HUES64 (cell line): ENCODE data around the gene MTMR4.
"Not testable (repeated sequence)": the region's sequence is repeated elsewhere in the genome, so short reads cannot be mapped to it uniquely, and the experiment has no call there.

ENCODE experiments used
- H3K27ac ChIP-seq: 2 replicates; pipeline ENCODE4 v1.7.0; 2013; ENCODE audit warnings: low read depth, low read length, inconsistent platforms
- H3K27me3 ChIP-seq: 2 replicates; pipeline ENCODE4 v1.6.1; 2013; ENCODE audit warnings: mild to moderate bottlenecking, low read length; ENCODE audit not compliant: insufficient read depth
- H3K36me3 ChIP-seq: 2 replicates; pipeline ENCODE4 v1.6.1; 2013; ENCODE audit warnings: mild to moderate bottlenecking, low read length; ENCODE audit not compliant: insufficient read depth
- H3K4me1 ChIP-seq: 2 replicates; pipeline ENCODE4 v1.6.1; 2013; ENCODE audit warnings: mild to moderate bottlenecking, low read length, moderate library complexity; ENCODE audit not compliant: insufficient read depth
- H3K4me3 ChIP-seq: 2 replicates; pipeline ENCODE4 v1.5.1; 2013; ENCODE audit warnings: mild to moderate bottlenecking, low read length, moderate library complexity
- H3K9ac ChIP-seq: 2 replicates; pipeline ENCODE4 v1.6.1; 2013; ENCODE audit warnings: mild to moderate bottlenecking, low read depth, low read length
- H3K9me3 ChIP-seq: 2 replicates; pipeline ENCODE4 v1.6.1; 2013; ENCODE audit warnings: low read depth, low read length; ENCODE audit not compliant: insufficient read depth
- WGBS: fragments of 150-250, 120-280 bp; methylation state at CpG from one replicate; pipeline ENCODE4 v1.1.7; 2013; ENCODE audit warnings: missing lambda C conversion rate; 5-methylcytosine and 5-hydroxymethylcytosine counted together

MTMR4 gene

DNA sequence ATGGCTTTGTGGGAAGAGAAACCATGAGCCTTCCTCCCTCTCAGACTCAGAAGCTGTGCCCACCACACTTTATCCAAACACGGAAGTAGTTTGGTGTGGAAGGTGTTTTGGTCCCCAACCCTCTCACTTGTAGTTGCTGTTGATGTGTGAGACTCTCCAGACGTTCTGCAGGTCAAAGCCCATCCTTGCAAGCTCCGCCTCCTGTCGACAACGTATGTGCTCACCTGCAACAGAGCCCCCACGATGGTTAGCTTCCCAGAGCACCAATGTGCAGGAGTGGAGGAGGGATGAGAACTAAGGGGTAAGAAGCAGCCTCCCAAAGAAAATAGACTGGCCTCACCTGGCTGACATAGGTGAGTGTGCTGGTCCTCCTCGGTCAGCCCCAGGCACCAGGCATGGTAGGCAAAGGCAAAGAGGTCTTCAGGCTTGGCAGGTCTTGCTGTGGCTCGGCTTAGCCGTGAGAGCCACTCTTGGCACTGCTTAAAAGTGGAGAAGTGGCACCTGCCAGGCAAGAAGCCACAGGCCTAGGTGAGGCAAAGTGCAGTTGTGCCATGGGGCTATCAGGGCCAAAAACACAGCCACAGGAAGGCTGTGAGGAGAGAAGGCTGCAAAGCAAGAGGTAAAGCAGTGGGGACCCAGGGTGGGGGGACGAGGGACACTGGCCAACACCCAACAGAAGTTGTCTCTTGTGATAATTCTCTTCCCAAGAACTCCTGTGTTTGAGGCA lies 5.9 kb downstream of the MTMR4 start:
- Histone ChIP-seq H3K36me3 (peaks cover 91% of the 10 kb centered on the region), H3K27ac (no peak overlapping the region)
- 93% methylated on average over 9 of the region's 10 CpGs for WGBS

DNA sequence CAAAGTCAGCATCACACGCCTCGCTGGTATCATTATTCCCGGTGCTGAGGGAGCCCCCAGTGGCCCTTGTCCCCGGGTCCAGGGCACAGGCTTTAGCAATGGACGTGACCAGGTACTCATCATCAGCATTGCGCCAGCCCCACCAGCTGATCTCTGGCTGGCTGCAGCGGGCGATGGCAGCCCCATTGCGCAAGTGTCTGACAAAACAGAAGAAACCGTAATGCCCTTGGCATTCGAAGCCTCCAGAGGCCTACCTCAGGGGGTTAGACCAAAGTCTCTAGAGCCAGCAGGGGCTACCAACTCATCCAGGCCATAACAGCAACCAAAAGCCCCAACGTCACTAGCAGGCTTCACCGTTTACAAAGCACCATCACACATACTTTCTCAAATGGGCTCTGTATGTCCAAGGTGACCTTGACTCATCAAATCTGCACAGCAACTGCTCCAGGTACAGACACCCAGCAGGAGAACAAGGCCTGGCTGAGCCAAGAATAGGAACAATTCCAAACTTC lies 7.3 kb downstream of the MTMR4 start:
- no peaks in the 10 kb centered on the region for H3K9me3 ChIP-seq
- no peak overlapping the region for H3K27ac ChIP-seq
- H3K4me3 ChIP-seq = no peak overlapping the region
- WGBS = 95% methylated on average over 13 of the region's 13 CpGs
- no peak overlapping the region for H3K9ac ChIP-seq
- H3K4me1 ChIP-seq = no peaks in the 10 kb centered on the region
- H3K27me3 ChIP-seq = no peaks in the 10 kb centered on the region
- peaks cover 100% of the 10 kb centered on the region for H3K36me3 ChIP-seq

More for the DNA sequence above, 5.9 kb downstream of the MTMR4 start:
- H3K4me1 ChIP-seq = peaks cover 6% of the 10 kb centered on the region; the same call in 1 of the 2 replicates
- no peaks in the 10 kb centered on the region for H3K27me3 ChIP-seq
- H3K9me3 ChIP-seq = no peaks in the 10 kb centered on the region
- H3K4me3 ChIP-seq = no peak overlapping the region
- H3K9ac ChIP-seq = no peak overlapping the region

DNA sequence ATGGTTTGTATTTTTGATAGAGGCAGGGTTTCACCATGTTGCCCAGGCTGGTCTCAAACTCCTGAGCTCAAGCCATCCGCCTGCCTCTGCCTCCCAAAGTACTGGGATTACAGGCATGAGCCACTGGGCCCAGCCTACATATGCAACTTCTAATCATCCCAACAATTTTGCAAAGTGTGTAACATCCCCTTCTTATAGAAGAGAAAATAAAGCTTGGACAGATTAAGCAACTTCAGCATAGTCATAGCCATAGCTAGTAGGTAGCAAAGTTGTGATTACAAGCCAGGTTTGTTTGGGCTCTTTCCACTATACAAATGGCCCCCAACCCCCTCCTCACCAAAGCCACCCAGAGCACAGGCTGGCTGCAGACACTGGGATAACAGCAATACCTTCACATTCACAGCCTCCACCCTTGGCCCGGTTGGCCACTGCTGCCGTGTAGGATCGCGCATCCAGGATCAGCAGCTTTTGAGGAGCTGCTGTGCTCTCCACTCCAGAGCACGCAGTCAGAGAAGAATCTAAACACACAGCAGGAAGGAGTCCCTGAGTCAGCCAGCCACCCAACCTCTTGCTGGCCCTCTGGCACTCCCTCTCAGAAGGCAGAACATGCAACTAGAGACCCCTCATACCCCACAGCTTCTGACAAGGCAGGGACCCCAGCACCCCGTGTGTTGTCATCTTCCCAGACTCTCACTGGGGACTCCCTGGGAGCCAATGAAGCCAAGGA lies 7.9 kb downstream of the MTMR4 start:
- 95% methylated on average over 7 of the region's 7 CpGs for WGBS
- Histone ChIP-seq H3K4me3 (no peak overlapping the region), H3K36me3 (peaks cover 100% of the 10 kb centered on the region), H3K4me1 (no peaks in the 10 kb centered on the region), H3K9me3 (no peaks in the 10 kb centered on the region), H3K9ac (no peak overlapping the region), H3K27ac (no peak overlapping the region), H3K27me3 (no peaks in the 10 kb centered on the region)

DNA sequence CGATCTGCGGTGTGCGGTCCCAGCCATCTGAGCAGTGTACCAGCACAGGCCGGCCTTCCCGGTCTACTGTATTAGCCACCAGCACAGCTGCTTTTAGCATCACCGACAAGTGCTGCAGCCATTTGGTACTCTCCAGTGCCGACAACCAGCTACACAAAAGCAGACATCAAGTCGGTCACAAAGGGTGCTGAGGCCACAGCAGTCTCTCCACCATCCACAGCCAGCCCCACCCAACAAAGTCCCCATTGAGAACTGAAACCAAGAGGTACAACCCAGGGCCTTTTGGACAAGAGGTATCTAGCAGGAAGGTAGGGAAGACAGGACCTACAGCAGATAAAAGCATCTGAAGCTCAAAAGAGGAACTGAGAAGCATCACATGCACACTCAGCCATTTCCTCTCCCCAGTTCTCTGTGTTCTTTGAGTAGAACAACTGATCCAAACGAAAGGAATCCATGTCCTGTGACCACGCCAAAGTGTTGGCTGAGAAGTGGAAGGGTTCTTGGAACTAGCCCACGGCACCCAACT lies 9.5 kb downstream of the MTMR4 start:
- 94% methylated on average over 10 of the region's 11 CpGs for WGBS
- no peaks in the 10 kb centered on the region for H3K9me3 ChIP-seq
- no peak overlapping the region for H3K27ac ChIP-seq
- H3K27me3 ChIP-seq = no peaks in the 10 kb centered on the region
- H3K9ac ChIP-seq = no peak overlapping the region
- H3K4me3 ChIP-seq = no peak overlapping the region
- H3K36me3 ChIP-seq = peaks cover 99% of the 10 kb centered on the region
- H3K4me1 ChIP-seq = no peaks in the 10 kb centered on the region

DNA sequence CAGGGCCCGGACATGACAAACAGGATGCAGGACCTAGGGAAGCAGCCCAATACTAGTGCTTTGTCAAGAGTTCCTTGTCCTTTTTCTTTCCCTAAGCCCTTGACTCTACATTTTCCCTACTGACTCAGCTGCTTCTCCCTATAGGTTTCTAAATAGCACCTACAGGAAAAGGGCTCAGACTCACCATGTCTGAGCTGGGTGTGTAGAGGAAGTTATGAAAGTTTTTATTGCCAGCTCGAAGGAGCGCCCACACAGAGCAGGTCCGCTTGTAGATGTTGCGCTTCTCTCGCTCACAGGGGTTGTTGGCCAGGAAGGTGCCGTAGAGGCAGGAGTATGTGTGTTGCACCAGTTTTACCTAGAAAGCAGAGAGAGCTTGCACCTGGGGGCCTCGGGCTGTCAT lies 10.6 kb downstream of the MTMR4 start:
- no peaks in the 10 kb centered on the region for H3K9me3 ChIP-seq
- 96% methylated on average over 8 of the region's 8 CpGs for WGBS
- H3K27ac ChIP-seq = no peak overlapping the region
- H3K4me3 ChIP-seq = no peak overlapping the region
- no peaks in the 10 kb centered on the region for H3K27me3 ChIP-seq
- H3K9ac ChIP-seq = no peak overlapping the region
- peaks cover 95% of the 10 kb centered on the region for H3K36me3 ChIP-seq
- no peaks in the 10 kb centered on the region for H3K4me1 ChIP-seq

DNA sequence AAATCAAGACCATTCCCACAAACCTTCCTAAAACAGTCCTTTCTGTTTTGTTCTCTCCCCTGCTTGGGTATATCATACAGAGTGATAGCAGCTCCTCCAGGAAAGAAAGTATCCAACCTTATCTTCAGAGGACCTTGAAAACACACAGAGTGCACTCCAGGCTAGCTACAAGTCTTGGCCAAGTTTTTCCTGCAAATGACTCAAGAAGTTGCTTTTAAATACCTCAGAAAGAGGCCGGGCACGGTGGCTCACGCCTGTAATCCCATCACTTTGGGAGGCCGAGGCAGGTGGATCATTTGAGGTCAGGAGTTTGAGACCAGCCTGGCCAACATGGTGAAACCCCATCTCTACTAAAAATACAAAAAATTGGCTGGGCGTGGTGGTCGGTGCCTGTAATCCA lies 11.3 kb downstream of the MTMR4 start:
- H3K36me3 ChIP-seq = peaks cover 93% of the 10 kb centered on the region
- H3K4me3 ChIP-seq = not testable (repeated sequence)
- 97% methylated on average over 6 of the region's 6 CpGs for WGBS

DNA sequence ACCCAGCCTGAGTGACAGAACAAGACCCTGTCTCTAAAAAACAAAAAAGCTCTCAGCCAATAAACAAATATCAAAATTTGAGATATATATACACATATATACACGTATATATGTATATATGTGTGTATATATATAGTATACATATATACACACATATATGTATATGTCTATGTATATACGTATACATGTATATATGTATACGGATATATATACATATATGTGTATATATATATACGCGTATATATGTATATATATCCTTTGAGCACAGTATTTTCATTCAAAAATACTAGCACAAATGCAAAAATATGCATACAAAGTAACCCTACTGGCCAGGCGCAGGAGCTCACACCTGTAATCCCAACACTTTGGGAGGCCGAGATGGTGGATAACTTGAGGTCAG lies 13.0 kb downstream of the MTMR4 start:
- Histone ChIP-seq H3K27ac (no peak overlapping the region), H3K9ac (no peak overlapping the region), H3K27me3 (no peaks in the 10 kb centered on the region), H3K9me3 (no peaks in the 10 kb centered on the region), H3K4me1 (no peaks in the 10 kb centered on the region), H3K36me3 (peaks cover 93% of the 10 kb centered on the region), H3K4me3 (no peak overlapping the region)
- 94% methylated on average over 2 of the region's 7 CpGs for WGBS

More for the DNA sequence above, 11.3 kb downstream of the MTMR4 start:
- H3K4me1 ChIP-seq, H3K27ac ChIP-seq, H3K27me3 ChIP-seq, H3K9ac ChIP-seq, H3K9me3 ChIP-seq: not testable (repeated sequence)

DNA sequence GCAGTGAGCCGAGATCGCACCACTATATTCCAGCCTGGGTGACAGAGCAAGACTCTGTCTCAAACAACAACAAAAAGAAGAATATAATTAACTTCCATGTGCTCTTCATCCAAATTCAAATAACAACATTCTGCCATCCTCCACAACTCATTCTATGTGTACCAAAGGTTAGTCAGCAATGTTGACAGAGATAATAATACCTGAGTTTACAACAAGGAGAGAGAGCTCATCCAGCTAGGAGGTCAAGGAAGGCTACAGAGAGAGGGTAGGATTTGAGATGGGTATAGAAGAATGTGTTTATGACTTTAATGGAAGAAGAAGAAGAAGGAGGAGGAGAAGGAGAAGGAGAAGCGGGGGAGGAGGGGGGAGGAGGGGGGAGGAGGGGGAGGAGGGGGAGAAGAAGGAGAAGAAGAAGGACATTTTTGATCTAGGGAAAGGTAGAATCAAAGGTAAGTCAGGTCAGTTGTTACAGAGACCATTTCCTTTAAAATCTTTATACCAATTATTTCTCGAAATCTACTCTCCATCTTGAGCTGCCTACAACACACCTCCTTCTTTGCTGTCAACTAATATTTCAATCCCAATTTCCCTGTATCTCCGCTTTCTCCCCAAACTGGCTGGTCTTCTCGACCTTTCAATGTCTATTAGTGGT lies 16.1 kb downstream of the MTMR4 start:
- Histone ChIP-seq H3K9ac (no peak overlapping the region), H3K27ac (no peak overlapping the region), H3K9me3 (no peaks in the 10 kb centered on the region), H3K27me3 (no peaks in the 10 kb centered on the region), H3K4me1 (no peaks in the 10 kb centered on the region), H3K4me3 (no peak overlapping the region), H3K36me3 (peaks cover 91% of the 10 kb centered on the region)
- 95% methylated on average over 5 of the region's 6 CpGs for WGBS

DNA sequence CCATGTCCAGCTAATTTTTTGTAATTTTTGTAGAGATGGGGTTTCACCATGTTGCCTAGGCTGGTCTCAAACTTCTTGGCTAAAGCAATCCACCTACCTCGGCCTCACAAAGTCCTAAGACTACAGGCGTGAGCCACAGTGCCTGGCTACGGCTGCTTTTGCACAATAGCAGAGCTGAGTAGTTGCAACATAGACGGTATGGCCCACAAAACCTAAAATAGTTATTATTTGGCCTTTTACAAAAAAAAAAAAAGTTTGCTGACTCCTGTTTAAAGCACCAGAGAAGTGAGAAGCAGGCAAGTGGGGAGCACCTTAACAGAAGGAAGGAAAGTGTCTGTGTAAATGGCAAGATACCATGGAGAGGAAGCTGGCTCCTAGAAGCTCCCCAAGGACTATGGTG lies 20.9 kb downstream of the MTMR4 start:
- Histone ChIP-seq H3K27me3 (no peaks in the 10 kb centered on the region), H3K27ac (no peak overlapping the region), H3K9me3 (no peaks in the 10 kb centered on the region), H3K9ac (no peak overlapping the region), H3K4me1 (no peaks in the 10 kb centered on the region), H3K36me3 (peaks cover 94% of the 10 kb centered on the region), H3K4me3 (no peak overlapping the region)
- WGBS = 95% methylated on average over 4 of the region's 4 CpGs

DNA sequence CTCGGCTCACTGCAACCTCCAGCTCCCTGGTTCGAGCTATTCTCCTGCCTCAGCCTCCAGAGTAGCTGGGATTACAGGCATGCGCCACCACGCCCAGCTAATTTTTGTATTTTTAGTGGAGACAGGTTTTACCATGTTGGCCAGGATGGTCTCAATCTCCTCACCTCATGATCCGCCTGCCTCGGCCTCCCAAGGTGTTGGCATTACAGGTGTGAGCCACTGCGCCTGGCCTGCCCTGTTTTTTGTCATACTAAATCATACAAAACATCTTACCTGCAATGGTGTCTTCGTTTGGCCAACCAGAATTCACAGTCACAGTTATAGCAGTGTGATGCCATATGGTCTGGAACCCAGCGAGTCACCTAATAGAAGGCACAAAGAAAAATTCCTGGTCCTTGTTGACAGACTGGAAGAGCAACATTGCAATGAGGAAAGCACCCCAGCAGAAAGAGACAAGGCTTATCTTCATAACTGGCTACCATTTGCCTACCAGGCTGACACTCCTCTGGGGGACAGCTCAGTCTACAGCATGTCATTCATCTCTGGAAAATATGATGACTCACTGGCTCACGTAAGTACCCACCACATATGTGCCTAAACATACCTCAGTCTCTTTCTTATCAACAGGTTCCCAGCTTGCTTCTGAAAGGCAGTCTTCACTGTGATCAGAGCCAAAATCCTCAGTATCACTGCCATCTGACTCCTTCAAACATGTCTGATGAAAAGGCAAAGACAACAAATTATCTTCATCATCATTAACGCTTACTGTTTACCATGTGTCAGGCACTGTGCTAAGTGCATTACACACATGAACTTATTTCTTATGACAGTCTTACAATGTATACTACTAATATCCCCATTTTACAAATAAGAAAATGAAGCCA lies 22.0 kb downstream of the MTMR4 start:
- WGBS = 97% methylated on average over 11 of the region's 11 CpGs
- H3K9ac ChIP-seq = no peak overlapping the region
- H3K36me3 ChIP-seq = peaks cover 86% of the 10 kb centered on the region
- H3K4me1 ChIP-seq = no peaks in the 10 kb centered on the region
- no peak overlapping the region for H3K27ac ChIP-seq
- no peak overlapping the region for H3K4me3 ChIP-seq
- H3K27me3 ChIP-seq = no peaks in the 10 kb centered on the region
- no peaks in the 10 kb centered on the region for H3K9me3 ChIP-seq
